HCT116 (cell line): ENCODE measurements around the gene DNAJB7.

Experiments
- CTCF ChIP-seq, 3 experiments: fragments of 200-600 bp in 1 of 3; sonication (generic) in 1 of 3; IDR thresholded peaks in 2 of 3; conservative IDR thresholded peaks in 1 of 3; 2 replicates each; pipeline ENCODE4 v1.5.1; 2012 to 2017; ENCODE audit warnings: low read depth in 2 of 3, low read length in 2 of 3, antibody characterized with exemption in 1 of 3, borderline replicate concordance in 1 of 3, control low read depth in 1 of 3, mild to moderate bottlenecking in 1 of 3, mixed read lengths in 1 of 3, mixed run types in 1 of 3, moderate library complexity in 1 of 3; ENCODE audit not compliant: insufficient read depth in 1 of 3
- ELF1 ChIP-seq: IDR thresholded peaks from 2 replicates; pipeline ENCODE4 v1.6.1; 2012; ENCODE audit warnings: low read depth, borderline replicate concordance
- EZH2 ChIP-seq: fragments of 200-600 bp; sonication (generic); IDR thresholded peaks from 2 replicates; pipeline ENCODE4 v1.6.1; 2017; ENCODE audit warnings: antibody characterized with exemption, mixed run types
- JUND ChIP-seq: IDR thresholded peaks from 2 replicates; pipeline ENCODE4 v1.6.1; 2012
- POLR2A ChIP-seq: IDR thresholded peaks from 2 replicates; pipeline ENCODE4 v1.7.0; 2011; ENCODE audit warnings: borderline replicate concordance; ENCODE audit not compliant: insufficient read depth, insufficient read length; ENCODE audit errors: extremely low read depth
- POLR2AphosphoS5 ChIP-seq: IDR thresholded peaks from 2 replicates; pipeline ENCODE4 v1.6.1; 2011; ENCODE audit warnings: mild to moderate bottlenecking, low read depth, low read length, moderate library complexity
- RAD21 ChIP-seq: IDR thresholded peaks from 2 replicates; pipeline ENCODE4 v1.6.1; 2012; ENCODE audit warnings: low read depth, mild to moderate bottlenecking
- REST ChIP-seq: IDR thresholded peaks from 2 replicates; pipeline ENCODE4 v1.6.1; 2012; ENCODE audit warnings: low read depth
- SP1 ChIP-seq: IDR thresholded peaks from 2 replicates; pipeline ENCODE4 v1.6.1; 2012; ENCODE audit warnings: low read depth
- ZFX ChIP-seq: fragments of 450-650 bp; IDR thresholded peaks from 2 replicates; pipeline ENCODE4 v1.6.1; 2017
- ZNF274 ChIP-seq: fragments of 200-500 bp; sonication (Bioruptor generic); IDR thresholded peaks from 2 replicates; pipeline ENCODE4 v1.6.1; 2014; ENCODE audit warnings: mild to moderate bottlenecking, low read depth, low read length, inconsistent platforms

DNA sequence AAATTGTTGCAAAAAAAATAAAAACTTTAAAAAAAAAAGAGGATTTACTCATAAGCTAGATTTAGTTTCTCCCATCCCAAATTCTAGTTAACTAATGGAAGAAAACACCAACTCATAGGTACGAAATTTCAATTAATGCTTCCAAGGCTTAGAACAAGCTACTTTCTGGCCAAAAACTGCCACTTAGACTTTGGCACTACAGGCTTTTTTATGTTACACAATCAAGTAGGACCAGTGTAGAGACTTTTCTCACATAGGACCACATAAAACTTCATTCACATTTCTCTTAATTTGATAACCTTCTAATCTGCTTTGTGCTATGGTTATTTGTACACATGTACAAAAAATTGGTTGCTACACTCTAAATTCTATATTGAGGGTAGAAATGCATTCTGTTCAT is 8.6 kb downstream of the DNAJB7 start:
- no peak for TF ChIP-seq CTCF (IDR thresholded peaks at IDR 0.05 in 2 of 3, conservative IDR thresholded peaks at IDR 0.05 in 1 of 3; ENCODE audit: borderline replicate concordance in 1 of 3, insufficient read depth in 1 of 3, low read depth in 2 of 3, low read length in 2 of 3)
- TF ChIP-seq RAD21, result no peak
- no peak for TF ChIP-seq POLR2A
- TF ChIP-seq JUND, result no peak
- no peak for TF ChIP-seq REST
- no peak for TF ChIP-seq SP1
- no peak for TF ChIP-seq ZFX
- TF ChIP-seq EZH2, result no peak
- no peak for TF ChIP-seq POLR2AphosphoS5
- no peak for TF ChIP-seq ELF1
- TF ChIP-seq ZNF274, result no peak
